Measurements from ENCODE around the gene SBF2.

DNA sequence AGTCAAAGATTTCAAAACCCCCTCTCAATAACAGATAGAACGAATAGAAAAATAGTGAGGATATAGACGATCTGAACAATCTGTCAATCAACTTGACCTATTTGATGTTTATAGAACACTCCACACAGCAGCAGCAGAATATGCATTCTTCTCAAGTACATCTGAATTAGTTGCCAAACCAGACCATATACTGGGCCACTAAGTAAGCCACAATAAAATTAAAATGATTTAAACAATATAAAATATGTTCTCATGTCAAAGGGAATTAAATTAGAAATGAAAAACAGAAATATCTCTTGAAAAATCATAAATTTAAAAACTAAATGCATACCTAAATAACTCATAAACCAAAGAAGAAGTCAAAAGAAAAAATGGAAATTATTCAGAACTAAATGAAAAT, 229.2 kb downstream of the SBF2 start:
- no peak for TF ChIP-seq POLR2AphosphoS5 (IDR thresholded peaks at IDR 0.05; ENCODE audit: insufficient read depth, low read depth, low read length)
- TF ChIP-seq EZH2 (IDR thresholded peaks at IDR 0.05; ENCODE audit: borderline replicate concordance, low read depth, low read length, severe bottlenecking), result no peak
- TF ChIP-seq, protein P1, sequence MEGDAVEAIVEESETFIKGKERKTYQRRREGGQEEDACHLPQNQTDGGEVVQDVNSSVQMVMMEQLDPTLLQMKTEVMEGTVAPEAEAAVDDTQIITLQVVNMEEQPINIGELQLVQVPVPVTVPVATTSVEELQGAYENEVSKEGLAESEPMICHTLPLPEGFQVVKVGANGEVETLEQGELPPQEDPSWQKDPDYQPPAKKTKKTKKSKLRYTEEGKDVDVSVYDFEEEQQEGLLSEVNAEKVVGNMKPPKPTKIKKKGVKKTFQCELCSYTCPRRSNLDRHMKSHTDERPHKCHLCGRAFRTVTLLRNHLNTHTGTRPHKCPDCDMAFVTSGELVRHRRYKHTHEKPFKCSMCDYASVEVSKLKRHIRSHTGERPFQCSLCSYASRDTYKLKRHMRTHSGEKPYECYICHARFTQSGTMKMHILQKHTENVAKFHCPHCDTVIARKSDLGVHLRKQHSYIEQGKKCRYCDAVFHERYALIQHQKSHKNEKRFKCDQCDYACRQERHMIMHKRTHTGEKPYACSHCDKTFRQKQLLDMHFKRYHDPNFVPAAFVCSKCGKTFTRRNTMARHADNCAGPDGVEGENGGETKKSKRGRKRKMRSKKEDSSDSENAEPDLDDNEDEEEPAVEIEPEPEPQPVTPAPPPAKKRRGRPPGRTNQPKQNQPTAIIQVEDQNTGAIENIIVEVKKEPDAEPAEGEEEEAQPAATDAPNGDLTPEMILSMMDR (IDR thresholded peaks at IDR 0.05; ENCODE audit: extremely low read depth in 1 of 2, insufficient read depth in 1 of 2, low read depth in 1 of 2, low read length in 2 of 2), result no peak
- TF ChIP-seq, protein P2, sequence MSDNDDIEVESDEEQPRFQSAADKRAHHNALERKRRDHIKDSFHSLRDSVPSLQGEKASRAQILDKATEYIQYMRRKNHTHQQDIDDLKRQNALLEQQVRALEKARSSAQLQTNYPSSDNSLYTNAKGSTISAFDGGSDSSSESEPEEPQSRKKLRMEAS (IDR thresholded peaks at IDR 0.05; ENCODE audit: insufficient read depth, insufficient read length), result no peak
- no peak for TF ChIP-seq POLR2A (IDR thresholded peaks at IDR 0.05; ENCODE audit: low read depth, low read length)
